ENCODE results near the gene SEC31B. TPM values are rescaled to one million over a fixed set of nuclear protein-coding genes. Genes with fewer than 3 reads are reported as not detected.

Gene SEC31B
- polyA plus RNA-seq, 1 donor (not counting 4 experiments of a cell fraction or from before 2014, with no cell fraction given), result 4.9 TPM

DNA sequence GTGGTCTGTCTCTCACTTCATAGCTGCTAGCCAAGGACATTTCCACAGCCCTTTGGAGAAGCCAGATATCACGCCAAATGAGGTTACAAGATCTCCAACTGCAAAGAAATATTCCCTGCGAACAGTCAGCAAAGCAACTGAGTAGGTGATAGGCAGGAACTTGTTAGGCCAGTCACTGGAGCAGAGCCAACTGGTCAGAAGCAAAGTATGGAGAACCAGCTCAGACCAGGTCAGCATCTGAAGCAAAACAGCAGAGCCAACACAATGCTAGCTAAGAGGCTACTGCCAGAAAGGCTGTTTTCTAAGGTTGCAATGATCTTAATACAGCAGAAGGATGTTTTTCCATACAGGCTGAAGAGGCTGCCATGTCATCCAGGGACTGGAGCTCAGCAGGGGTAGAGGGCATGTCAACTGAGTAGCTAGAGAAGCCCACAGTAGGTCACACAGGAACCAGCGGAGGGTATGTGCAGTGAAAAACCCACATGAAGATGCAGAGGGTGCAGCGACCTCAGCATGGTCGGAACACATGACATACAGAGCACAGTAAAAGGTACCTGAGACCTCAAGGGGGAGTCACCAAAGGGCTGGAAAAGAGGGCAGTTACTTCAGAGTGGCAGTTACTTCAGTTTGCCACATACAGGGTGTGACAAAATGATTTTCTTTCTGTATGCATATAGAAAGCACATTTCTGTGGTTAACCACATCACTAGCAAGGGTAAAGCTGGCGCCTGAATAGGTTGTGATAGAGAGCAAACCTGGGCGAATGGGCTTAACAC lies 8.9 kb downstream of the SEC31B start:
- no peaks in the 10 kb centered on the region for H3K9me3 ChIP-seq (ENCODE audit: control insufficient read depth, low read depth, low read length)
- peaks cover 0 to 4% of the 10 kb centered on the region in 2 experiments for H3K36me3 ChIP-seq (ENCODE audit: control insufficient read depth in 2 of 2, extremely low read depth in 1 of 2, insufficient read depth in 2 of 2, low read length in 2 of 2)
- no peaks in the 10 kb centered on the region for H3K27me3 ChIP-seq (ENCODE audit: control insufficient read depth, extremely low read depth, insufficient read depth, low read length)
- dilution Hi-C loops (cut with MboI; ENCODE audit: extremely low pct_ligation_motif_present, low sequenced_read_pairs), result no loop called here
- H3K9me1 ChIP-seq (ENCODE audit: control insufficient read depth, extremely low read depth, insufficient read depth, low read length), result no peaks in the 10 kb centered on the region
- FAIRE-seq (peak; percentile 29), DNase-seq (ENCODE audit: low read depth, low spot score) (no peak)
- TF ChIP-seq EZH2 (IDR thresholded peaks at IDR 0.05; ENCODE audit: low read length), result no peak
- TF ChIP-seq, protein P1, sequence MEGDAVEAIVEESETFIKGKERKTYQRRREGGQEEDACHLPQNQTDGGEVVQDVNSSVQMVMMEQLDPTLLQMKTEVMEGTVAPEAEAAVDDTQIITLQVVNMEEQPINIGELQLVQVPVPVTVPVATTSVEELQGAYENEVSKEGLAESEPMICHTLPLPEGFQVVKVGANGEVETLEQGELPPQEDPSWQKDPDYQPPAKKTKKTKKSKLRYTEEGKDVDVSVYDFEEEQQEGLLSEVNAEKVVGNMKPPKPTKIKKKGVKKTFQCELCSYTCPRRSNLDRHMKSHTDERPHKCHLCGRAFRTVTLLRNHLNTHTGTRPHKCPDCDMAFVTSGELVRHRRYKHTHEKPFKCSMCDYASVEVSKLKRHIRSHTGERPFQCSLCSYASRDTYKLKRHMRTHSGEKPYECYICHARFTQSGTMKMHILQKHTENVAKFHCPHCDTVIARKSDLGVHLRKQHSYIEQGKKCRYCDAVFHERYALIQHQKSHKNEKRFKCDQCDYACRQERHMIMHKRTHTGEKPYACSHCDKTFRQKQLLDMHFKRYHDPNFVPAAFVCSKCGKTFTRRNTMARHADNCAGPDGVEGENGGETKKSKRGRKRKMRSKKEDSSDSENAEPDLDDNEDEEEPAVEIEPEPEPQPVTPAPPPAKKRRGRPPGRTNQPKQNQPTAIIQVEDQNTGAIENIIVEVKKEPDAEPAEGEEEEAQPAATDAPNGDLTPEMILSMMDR (optimal IDR thresholded peaks at IDR 0.05 in 1 of 3, IDR thresholded peaks at IDR 0.05 in 1 of 3, conservative IDR thresholded peaks at IDR 0.05 in 1 of 3; ENCODE audit: extremely low read depth in 1 of 3, insufficient read depth in 2 of 3, low read length in 3 of 3), result no peak
- no peak overlapping the region for H3K9ac ChIP-seq (ENCODE audit: control insufficient read depth, extremely low read depth, insufficient read depth, low read length)
- no peak overlapping the region for H3K4me2 ChIP-seq (ENCODE audit: control insufficient read depth, extremely low read depth, insufficient read depth, low read depth, low read length)
- no peak overlapping the region for H3K27ac ChIP-seq (ENCODE audit: control insufficient read depth, insufficient read depth, low read length)
- H2AFZ ChIP-seq (ENCODE audit: control insufficient read depth, low read length), result no peak overlapping the region
- H3K4me3 ChIP-seq (ENCODE audit: control insufficient read depth in 2 of 3, extremely low read depth in 1 of 3, insufficient read depth in 2 of 3, low read depth in 1 of 3, low read length in 3 of 3), result no peak overlapping the region
- peaks cover 4% of the 10 kb centered on the region for H4K20me1 ChIP-seq (ENCODE audit: control insufficient read depth, extremely low read depth, insufficient read depth, low read length)
- no peaks in the 10 kb centered on the region for H3K79me2 ChIP-seq (ENCODE audit: control insufficient read depth, insufficient read depth, low read length)
- H3K4me1 ChIP-seq (ENCODE audit: control insufficient read depth, extremely low read depth, insufficient read depth, low read length), result peaks cover 12% of the 10 kb centered on the region

DNA sequence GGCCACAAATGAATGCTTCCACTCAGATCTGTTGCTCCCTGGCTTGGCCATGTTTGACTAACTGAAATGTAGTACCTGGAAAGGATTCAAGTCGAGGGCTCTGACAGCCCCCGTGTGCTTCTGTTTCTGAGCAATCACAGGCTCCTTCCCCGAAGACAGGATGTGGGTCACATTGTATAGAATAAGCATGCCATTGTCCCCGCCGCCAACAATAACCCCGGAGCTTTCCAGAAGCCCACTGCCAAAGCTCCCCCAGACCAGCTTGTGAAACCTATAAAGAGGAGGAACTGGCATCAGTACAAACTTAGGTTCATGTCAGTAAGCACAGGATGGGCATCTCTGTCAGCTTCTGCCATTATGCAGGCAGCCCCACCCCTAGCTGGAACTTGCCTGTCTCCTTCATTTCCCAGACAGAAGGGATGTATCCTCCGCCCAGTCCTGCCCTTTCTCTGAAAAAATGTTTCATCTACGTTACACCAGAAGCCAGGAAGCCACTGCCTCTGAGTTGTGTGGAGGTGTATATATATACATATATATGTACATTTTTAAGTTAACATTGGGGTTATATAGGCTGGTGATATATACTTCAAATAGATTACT lies 10.3 kb downstream of the SEC31B start:
- no peaks in the 10 kb centered on the region for H3K27me3 ChIP-seq (ENCODE audit: control insufficient read depth, extremely low read depth, insufficient read depth, low read length)
- H3K79me2 ChIP-seq (ENCODE audit: control insufficient read depth, insufficient read depth, low read length), result no peaks in the 10 kb centered on the region
- no peak overlapping the region for H3K9ac ChIP-seq (ENCODE audit: control insufficient read depth, extremely low read depth, insufficient read depth, low read length)
- H3K4me1 ChIP-seq (ENCODE audit: control insufficient read depth, extremely low read depth, insufficient read depth, low read length), result peaks cover 12% of the 10 kb centered on the region
- H3K4me2 ChIP-seq (ENCODE audit: control insufficient read depth, extremely low read depth, insufficient read depth, low read depth, low read length), result no peak overlapping the region
- dilution Hi-C loops (cut with MboI; ENCODE audit: extremely low pct_ligation_motif_present, low sequenced_read_pairs), result no loop called here
- TF ChIP-seq EZH2 (IDR thresholded peaks at IDR 0.05; ENCODE audit: low read length), result no peak
- TF ChIP-seq, protein P1 (optimal IDR thresholded peaks at IDR 0.05 in 1 of 3, IDR thresholded peaks at IDR 0.05 in 1 of 3, conservative IDR thresholded peaks at IDR 0.05 in 1 of 3; ENCODE audit: extremely low read depth in 1 of 3, insufficient read depth in 2 of 3, low read length in 3 of 3), result no peak
- H3K4me3 ChIP-seq (ENCODE audit: control insufficient read depth in 2 of 3, extremely low read depth in 1 of 3, insufficient read depth in 2 of 3, low read depth in 1 of 3, low read length in 3 of 3), result no peak overlapping the region
- H4K20me1 ChIP-seq (ENCODE audit: control insufficient read depth, extremely low read depth, insufficient read depth, low read length), result peaks cover 4% of the 10 kb centered on the region
- H3K27ac ChIP-seq (ENCODE audit: control insufficient read depth, insufficient read depth, low read length), result no peak overlapping the region
- peaks cover 4 to 7% of the 10 kb centered on the region in 2 experiments for H3K36me3 ChIP-seq (ENCODE audit: control insufficient read depth in 2 of 2, extremely low read depth in 1 of 2, insufficient read depth in 2 of 2, low read length in 2 of 2)
- DNase-seq (ENCODE audit: low read depth, low spot score), result no peak
- no peak for FAIRE-seq
- no peak overlapping the region for H2AFZ ChIP-seq (ENCODE audit: control insufficient read depth, low read length)
- no peaks in the 10 kb centered on the region for H3K9me1 ChIP-seq (ENCODE audit: control insufficient read depth, extremely low read depth, insufficient read depth, low read length)
- no peaks in the 10 kb centered on the region for H3K9me3 ChIP-seq (ENCODE audit: control insufficient read depth, low read depth, low read length)
